ENCODE results near the gene LRP1B.

DNA sequence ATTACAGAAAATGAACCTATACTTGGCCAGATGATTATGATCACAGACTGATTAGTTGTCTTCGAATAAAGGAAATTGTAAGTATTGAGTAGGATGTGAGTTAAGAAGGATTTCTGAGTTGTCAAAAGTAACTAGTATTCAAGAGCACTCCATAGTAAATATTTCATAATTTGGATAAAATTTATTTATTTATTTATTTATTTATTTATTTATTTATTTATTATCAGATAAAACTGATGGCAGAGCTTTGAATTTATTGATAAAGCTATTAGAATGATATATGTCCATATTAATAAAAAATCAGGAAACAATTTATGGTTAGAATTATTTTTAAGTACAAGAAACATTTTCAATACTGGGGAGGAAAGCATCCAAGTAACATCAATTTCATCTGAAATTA lies 1634.1 kb downstream of the LRP1B start:
- TF ChIP-seq, protein P1, sequence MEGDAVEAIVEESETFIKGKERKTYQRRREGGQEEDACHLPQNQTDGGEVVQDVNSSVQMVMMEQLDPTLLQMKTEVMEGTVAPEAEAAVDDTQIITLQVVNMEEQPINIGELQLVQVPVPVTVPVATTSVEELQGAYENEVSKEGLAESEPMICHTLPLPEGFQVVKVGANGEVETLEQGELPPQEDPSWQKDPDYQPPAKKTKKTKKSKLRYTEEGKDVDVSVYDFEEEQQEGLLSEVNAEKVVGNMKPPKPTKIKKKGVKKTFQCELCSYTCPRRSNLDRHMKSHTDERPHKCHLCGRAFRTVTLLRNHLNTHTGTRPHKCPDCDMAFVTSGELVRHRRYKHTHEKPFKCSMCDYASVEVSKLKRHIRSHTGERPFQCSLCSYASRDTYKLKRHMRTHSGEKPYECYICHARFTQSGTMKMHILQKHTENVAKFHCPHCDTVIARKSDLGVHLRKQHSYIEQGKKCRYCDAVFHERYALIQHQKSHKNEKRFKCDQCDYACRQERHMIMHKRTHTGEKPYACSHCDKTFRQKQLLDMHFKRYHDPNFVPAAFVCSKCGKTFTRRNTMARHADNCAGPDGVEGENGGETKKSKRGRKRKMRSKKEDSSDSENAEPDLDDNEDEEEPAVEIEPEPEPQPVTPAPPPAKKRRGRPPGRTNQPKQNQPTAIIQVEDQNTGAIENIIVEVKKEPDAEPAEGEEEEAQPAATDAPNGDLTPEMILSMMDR (IDR thresholded peaks at IDR 0.05) = no peak
- no peak for TF ChIP-seq EZH2 (IDR thresholded peaks at IDR 0.05; ENCODE audit: borderline replicate concordance, insufficient read depth, low read depth, low read length, poor library complexity, severe bottlenecking)
